Measurements from ENCODE around the gene MICU2. TPM values are rescaled to one million over a fixed set of nuclear protein-coding genes. Genes with fewer than 3 reads are reported as not detected.
A peak's percentile ranks its signal among the peaks of the same experiment; 100 is the strongest.

MICU2 gene
- total RNA-seq, 1 donor from 2014 or later = 43.4 TPM

GRCh38 chr13:21616205-21616866 is 12.4 kb upstream of the MICU2 start:
- Histone ChIP-seq H3K27me3 (ENCODE audit: control insufficient read depth, insufficient read depth, low read length) (no peaks in the 10 kb centered on the region), H3K36me3 (ENCODE audit: control insufficient read depth, insufficient read depth, low read length) (no peaks in the 10 kb centered on the region), H3K4me3 (ENCODE audit: low read depth, low read length) (no peak overlapping the region)
- DNase-seq (ENCODE audit: low read depth) (no peak), FAIRE-seq (no peak)
- TF ChIP-seq CTCF (IDR thresholded peaks at IDR 0.05; ENCODE audit: insufficient read depth, low read length, severe bottlenecking) = no peak

- FAIRE-seq (no peak), DNase-seq (ENCODE audit: low read depth) (no peak)
- H3K27me3 ChIP-seq (ENCODE audit: control insufficient read depth, insufficient read depth, low read length) = no peaks in the 10 kb centered on the region
- no peak for TF ChIP-seq CTCF (IDR thresholded peaks at IDR 0.05; ENCODE audit: insufficient read depth, low read length, severe bottlenecking)
- H3K4me3 ChIP-seq (ENCODE audit: low read depth, low read length) = no peak overlapping the region
- no peaks in the 10 kb centered on the region for H3K36me3 ChIP-seq (ENCODE audit: control insufficient read depth, insufficient read depth, low read length)
Measured at GRCh38 chr13:21615427-21615826, 11.5 kb upstream of the MICU2 start.

GRCh38 chr13:21613791-21614190 is 9.8 kb upstream of the MICU2 start:
- no peak for DNase-seq (ENCODE audit: low read depth)
- no peaks in the 10 kb centered on the region for H3K27me3 ChIP-seq (ENCODE audit: control insufficient read depth, insufficient read depth, low read length)
- no peak for TF ChIP-seq CTCF (IDR thresholded peaks at IDR 0.05; ENCODE audit: insufficient read depth, low read length, severe bottlenecking)
- H3K4me3 ChIP-seq (ENCODE audit: low read depth, low read length) = no peak overlapping the region
- FAIRE-seq = no peak
- H3K36me3 ChIP-seq (ENCODE audit: control insufficient read depth, insufficient read depth, low read length) = no peaks in the 10 kb centered on the region

- TF ChIP-seq CTCF (IDR thresholded peaks at IDR 0.05; ENCODE audit: insufficient read depth, low read length, severe bottlenecking) = no peak
- no peaks in the 10 kb centered on the region for H3K36me3 ChIP-seq (ENCODE audit: control insufficient read depth, insufficient read depth, low read length)
- DNase-seq (ENCODE audit: low read depth) = no peak
- no peak for FAIRE-seq
- H3K4me3 ChIP-seq (ENCODE audit: low read depth, low read length) = no peak overlapping the region
- H3K27me3 ChIP-seq (ENCODE audit: control insufficient read depth, insufficient read depth, low read length) = no peaks in the 10 kb centered on the region
Measured at GRCh38 chr13:21611385-21611784, 7.4 kb upstream of the MICU2 start.

GRCh38 chr13:21610687-21611086 is 6.7 kb upstream of the MICU2 start:
- DNase-seq (ENCODE audit: low read depth) (no peak), FAIRE-seq (no peak)
- no peak overlapping the region for H3K4me3 ChIP-seq (ENCODE audit: low read depth, low read length)
- H3K36me3 ChIP-seq (ENCODE audit: control insufficient read depth, insufficient read depth, low read length) = no peaks in the 10 kb centered on the region
- no peak for TF ChIP-seq CTCF (IDR thresholded peaks at IDR 0.05; ENCODE audit: insufficient read depth, low read length, severe bottlenecking)
- H3K27me3 ChIP-seq (ENCODE audit: control insufficient read depth, insufficient read depth, low read length) = no peaks in the 10 kb centered on the region

- Histone ChIP-seq H3K27me3 (ENCODE audit: control insufficient read depth, insufficient read depth, low read length) (no peaks in the 10 kb centered on the region), H3K4me3 (ENCODE audit: low read depth, low read length) (no peak overlapping the region), H3K36me3 (ENCODE audit: control insufficient read depth, insufficient read depth, low read length) (no peaks in the 10 kb centered on the region)
- DNase-seq (ENCODE audit: low read depth) (peak; percentile 18), FAIRE-seq (no peak)
- TF ChIP-seq CTCF (IDR thresholded peaks at IDR 0.05; ENCODE audit: insufficient read depth, low read length, severe bottlenecking) = no peak
Measured at GRCh38 chr13:21608961-21609360, 5.0 kb upstream of the MICU2 start.
